Ramos (cell line): ENCODE measurements around the gene IL31RA.
"Not testable (repeated sequence)": the region's sequence is repeated elsewhere in the genome, so short reads cannot be mapped to it uniquely, and the experiment has no call there.

Source experiments
- in situ Hi-C: fragments of 300-500 bp; cut with MboI; formaldehyde crosslinking; loops from one replicate; pipeline ENCODE4 v1.14.3; 2022; ENCODE audit warnings: low sequenced_read_pairs; ENCODE audit not compliant: unreplicated experiment

The IL31RA gene

DNA sequence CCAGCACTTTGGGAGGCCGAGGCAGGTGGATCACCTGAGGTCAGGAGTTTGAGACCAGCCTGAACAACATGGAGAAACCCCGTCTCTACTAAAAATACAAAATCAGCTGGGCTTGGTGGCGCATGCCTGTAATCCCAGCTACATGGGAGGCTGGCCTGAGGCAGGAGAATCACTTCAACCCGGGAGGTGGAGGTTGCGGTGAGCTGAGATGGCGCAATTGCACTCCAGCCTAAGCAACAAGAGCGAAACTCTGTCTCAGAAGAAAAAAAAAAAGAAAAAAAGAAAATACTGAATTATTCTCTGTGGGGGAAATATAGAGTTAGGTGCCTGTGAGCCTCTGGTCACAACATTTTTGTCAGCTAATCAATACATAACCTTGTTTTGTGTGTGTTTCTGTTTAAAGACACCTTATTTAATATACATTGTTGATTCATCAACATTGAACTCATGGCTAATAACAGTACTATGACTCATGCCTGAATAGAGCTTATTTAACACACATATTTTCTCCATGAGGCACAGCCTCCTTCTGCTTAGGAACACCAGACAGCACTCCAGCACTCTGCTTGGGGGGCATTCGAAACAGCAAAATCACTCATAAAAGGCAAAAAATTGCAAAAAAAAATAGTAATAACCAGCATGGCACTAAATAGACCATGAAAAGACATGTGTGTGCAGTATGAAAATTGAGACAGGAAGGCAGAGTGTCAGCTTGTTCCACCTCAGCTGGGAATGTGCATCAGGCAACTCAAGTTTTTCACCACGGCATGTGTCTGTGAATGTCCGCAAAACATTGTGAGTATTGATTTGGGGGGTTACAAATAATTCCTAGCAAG, at the start of gene IL31RA:
IL31RA (plus strand) TSS at position 519 of the 836 bp plus-strand sequence; CDS start at position 733, 214 bp downstream.
- in situ Hi-C loops: no loop called here

DNA sequence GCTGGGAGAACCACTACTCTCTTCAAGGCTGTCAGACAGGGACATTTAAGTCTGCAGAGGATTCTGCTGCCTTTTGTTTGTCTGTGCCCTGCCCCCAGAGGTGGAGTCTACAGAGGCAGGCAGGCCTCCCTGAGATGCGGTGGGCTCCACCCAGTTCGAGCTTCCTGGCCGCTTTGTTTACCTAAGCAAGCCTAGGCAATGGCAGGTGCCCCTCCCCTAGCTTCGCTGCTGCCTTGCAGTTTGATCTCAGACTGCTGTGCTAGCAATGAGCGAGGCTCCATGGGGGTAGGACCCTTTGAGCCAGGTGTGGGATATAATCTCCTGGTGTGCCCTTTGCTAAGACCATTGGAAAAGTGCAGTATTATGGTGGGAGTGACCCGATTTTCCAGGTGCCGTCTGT, 42.3 kb upstream of the IL31RA start:
- in situ Hi-C loops: not testable (repeated sequence)

DNA sequence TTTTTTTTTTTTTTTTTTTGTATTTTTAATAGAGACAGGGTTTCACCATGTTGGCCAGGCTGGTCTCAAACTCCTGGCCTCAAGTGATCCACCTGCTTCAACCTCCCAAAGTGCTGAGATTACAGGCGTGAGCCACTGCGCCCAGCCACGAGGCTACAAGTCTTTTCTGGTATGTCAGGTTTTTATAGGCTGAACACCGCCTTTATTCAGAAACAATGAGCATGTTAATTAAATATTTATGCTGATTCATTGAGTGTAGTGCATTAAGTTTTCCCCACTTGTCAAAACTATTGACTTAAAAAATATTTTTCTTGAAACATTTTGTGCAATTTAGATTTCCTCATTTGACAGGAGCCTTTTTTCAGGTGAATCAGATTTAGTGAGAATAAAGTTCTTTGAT, 35.2 kb upstream of the IL31RA start:
- in situ Hi-C loops: not testable (repeated sequence)

DNA sequence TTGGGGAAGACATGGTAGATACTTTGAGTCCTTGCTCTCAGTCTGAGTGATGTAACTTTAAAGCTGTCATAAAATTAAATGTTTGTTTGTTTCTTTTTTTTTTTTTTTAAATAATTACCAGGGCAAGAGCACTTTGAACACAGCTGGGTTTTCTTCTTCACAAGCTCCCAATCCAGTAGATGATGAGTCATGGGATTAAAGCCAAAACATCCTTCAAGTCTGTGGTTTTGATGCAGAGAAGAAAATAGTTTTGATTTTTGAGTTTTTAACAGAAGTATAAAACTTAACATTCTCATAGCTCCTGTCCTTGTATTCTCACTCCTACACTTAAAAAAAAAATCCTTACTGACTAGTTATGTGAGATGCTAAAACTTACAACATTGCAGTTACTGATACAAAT, 34.8 kb upstream of the IL31RA start:
- in situ Hi-C loops: no loop called here

DNA sequence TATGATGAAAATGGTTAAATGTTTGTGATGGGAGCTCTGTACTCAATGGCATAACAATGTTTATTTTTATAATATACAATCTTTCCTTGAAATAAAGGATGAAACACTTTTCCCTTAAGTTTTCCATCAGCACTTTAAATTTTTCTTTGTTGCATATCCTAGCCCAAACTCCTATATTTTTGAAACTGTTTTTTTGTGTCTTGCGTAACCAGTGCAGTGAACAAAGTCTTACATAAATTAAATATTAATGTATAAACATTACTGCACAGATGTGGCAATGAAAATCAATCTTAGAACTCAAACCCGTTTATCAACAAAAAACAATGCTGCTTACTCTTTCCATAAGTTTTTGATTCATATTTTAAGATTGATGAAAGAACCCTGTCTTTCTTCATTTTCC, 34.1 kb upstream of the IL31RA start:
- in situ Hi-C loops: no loop called here

DNA sequence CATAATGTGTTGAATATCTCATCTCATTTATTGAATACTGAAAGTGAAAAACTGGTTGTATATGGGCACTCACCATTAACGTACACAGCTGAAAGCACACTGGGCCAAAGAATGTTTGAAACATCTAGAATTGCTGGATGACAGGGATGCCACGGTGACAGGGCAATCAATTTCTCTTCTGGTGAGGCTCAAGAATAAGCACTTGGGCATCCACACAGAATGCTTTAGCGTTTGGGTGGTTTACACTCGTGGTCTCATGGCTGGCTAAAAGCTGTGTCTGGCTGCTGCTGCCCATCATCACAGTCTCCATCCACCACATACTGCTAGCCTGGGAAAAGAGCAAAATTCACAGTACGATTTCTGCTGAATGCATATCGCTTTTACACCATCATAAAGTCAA, 30.7 kb upstream of the IL31RA start:
- in situ Hi-C loops: no loop called here

DNA sequence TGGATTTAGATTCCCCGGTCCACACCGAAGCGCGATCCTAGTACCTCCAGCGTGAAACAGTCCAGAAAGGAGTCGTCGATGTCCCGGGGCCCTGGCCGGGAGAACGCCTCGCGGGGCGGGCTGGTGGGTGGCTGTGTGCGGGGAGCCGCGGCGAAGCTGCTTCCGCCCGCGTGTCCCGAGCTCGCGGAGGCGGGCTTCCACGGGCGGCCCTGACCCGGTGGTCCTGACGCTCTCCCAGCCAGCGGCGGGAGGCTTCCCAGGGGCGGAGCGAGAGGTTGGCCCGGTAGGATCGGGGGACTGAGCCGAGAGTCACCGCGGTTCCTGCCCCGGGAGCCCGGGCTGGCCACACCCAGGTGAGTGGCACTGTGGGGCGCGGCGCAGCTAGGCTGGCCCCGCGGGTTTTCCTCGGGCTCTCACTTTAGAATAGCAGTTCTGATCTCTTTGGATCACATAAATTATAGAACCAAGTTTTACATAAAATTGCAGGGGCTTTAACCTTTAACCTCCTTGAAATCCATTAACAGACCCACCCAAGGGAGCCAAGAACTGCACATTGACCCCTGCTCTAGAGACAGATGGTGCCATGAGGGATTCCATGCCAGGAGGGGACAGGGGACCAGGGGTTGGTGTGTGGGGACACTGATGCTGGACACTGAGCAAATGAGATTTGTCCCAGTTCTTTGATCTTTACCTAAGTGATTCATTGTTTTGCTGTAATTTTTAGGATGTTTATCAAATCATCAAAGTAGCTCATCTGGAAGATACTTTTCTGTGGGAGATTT, 29.2 kb upstream of the IL31RA start:
- in situ Hi-C loops: no loop called here

DNA sequence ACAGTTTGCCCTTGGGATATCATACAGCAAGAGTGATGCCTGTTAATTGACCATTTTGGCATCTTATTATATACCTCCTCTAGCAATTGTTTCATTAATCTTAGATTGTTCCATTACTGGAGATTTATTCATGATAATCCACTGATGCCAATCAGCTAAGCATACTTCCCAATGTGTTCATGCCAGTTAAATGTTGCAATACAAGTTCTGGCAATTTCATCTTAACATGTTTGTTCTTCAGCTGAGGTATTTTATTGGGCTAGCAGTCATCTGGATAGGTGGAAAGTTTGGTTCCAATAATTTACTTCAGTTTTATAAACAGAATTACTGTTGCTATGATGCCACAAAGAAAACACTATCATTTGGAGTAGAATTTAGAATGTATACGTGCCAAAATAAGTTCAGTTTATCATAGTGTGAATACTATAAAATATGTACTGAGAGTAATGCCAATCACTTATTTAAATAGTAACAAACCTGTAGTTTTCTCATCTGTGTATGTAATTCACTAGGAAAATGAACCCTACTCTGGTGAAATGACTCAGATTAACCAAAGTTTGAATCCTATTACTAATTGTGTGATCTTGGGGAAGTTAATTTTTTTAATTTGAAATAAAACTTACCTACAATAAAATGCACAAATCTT, 27.9 kb upstream of the IL31RA start:
- in situ Hi-C loops: no loop called here

DNA sequence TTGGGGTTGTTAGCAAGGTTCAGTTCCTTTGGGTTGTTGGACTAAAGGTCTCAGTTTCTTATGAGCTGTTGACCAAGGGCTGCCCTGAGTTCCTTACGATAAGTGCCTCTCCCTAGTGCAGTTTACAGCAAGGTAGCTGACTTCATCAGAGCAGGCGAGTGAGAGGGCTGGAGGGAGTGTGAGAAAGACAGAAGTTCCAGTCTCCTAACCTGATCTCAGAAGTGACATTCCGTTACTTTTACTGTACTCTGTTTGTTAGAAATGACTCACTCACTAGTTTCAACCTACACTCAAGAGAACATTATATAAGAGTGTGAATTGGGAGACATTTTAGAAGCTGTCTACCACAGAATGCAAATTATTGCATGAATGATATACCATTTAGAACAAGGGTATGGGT, 21.2 kb upstream of the IL31RA start:
- in situ Hi-C loops: no loop called here

DNA sequence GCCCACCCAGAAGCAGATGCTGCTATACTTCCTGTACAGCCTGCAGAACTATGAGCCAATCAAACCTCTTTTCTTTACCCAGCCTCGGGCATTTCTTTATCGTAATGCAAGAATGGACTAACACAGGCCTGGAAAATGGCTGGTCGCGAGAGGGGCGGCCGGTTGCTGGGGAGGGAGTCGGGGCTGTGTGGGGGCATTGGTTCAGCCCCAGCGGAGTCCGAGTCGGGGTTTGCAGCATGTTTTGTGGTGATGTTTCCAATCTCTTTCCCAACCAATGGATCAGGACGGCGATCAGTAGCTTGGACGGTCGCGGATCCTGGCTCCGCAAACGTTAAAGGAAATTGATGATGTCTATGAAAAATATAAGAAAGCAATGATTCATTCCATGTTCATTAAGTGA, 18.7 kb upstream of the IL31RA start:
- in situ Hi-C loops: no loop called here

DNA sequence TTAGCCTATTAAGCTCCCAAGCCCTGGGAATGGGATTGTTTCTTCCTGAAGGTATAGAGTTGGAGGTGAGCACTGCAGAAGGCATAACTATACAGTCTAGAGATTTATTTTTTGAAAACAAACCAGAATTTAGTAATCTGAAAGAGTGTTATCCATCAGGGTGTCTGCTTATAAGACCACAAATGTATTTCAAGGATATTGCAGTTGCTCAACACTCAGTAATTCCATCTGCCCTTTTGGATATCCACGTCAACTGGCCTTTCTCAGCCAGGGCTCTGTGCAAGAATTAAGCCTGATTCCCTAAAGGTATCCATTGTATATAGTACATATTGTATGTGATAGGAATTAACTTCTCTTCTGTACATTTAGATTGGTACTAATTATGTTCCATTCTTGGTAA, 15.0 kb upstream of the IL31RA start:
- in situ Hi-C loops: no loop called here

DNA sequence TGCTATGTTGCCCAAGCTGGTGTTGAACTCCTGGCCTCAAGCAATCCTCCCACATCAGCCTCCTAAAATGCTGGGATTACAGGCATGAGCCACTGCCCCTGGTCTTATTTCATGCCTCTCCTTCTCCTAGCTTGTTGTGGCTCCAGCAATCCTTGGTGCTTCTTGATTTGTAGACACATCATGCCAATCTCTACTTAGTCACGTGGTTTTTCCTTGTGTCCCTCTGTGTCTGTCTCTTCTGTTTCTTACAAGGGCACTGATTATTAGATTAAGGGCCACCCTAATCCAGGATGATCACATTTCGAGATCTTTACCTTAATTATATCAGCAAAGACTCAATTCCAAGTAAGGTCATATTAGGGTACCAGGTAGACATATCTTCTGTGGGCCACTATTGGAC, 9.2 kb upstream of the IL31RA start:
- in situ Hi-C loops: no loop called here

DNA sequence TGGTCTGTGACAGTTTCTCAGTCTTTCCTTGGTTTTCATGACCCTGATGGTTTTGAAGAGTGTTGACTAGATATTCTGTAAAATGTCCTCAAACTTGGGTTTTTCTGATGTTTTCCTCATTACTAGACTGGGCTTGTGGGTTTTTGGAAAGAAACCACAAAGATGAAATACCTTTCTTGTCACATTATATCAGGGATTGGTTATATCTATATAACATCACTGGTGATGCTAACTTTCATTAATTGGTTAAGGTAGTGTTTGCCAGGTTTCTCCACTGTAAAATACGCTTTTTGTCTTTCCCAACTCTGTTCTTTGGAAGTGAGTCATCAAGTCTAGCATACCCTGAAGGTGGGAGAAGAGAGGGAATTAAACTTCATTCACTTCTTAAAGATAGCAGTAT, 3.3 kb upstream of the IL31RA start:
- in situ Hi-C loops: no loop called here

DNA sequence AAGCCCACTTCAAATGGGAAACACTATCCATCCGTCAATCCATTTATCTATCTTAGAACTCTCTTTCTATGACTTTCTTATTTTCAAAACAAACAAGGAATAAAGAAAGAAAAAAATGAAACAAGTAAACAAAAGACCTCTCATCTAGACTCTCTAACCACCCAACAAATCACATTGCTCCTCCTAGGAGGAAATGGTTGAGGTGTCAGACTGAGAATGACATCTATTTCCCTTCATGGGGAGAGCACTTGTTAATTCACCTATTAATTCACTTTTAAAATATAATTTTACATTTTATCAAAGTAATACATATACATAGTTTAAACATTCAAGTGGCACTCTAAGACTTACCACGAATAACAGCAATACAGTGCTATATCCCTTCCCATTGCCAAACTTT, 2.4 kb upstream of the IL31RA start:
- in situ Hi-C loops: no loop called here

DNA sequence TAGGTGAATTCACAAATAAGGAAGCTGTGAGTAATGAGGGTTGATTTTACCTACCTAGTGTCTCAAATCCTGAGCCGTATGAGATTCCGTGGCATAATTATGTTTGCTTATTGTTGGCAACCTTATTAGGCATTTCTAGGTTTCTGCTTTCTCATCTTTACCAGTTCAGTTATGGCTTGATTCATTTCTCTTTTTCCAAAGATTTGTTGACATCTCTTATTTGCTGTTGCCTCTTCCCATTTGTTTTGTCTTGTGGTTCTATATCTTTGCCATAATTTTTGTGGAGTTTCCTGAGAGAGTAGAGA, 470 bp downstream of the IL31RA start:
- in situ Hi-C loops: no loop called here

DNA sequence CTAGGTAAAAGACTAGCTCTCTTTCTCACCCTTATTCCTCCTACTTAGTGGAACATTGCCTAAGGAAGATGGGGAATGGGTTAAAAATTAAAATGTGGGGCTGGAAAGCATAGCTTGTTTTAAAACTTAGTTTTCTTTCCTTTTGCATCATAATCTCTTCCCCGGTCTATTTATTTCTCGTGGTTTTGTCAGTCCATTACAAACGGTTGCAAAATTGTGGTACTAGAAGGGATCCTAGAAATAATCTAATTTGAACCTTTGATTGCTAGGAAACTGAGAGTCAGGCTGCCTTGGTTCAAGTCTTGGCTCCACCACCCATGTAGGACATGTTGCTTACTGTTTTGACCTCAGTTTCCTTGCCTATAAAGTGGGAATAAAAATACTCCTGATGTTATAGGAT, 1.3 kb downstream of the IL31RA start:
- in situ Hi-C loops: no loop called here

DNA sequence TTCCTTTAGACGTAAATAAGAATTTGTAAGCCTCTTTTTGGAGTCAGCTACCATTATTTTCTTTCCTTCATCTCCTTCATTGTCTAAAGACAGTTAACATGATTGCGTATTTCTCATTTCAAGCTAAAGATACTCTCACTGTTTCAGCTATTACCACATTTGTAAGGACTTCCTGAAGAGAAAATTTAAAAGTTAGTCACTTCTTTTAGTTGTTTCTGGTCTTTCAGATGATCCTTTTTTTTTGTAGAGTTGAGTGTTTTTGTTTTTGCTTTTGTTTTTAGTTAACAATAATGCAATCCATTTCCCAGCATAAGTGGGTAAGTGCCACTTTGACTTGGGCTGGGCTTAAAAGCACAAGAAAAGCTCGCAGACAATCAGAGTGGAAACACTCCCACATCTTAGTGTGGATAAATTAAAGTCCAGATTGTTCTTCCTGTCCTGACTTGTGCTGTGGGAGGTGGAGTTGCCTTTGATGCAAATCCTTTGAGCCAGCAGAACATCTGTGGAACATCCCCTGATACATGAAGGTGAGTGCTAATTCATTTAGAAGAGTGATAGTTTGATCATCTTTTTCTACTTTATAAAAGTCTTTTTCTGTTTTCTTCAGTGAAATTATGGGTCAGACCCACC, 2.0 kb downstream of the IL31RA start:
- in situ Hi-C loops: no loop called here

DNA sequence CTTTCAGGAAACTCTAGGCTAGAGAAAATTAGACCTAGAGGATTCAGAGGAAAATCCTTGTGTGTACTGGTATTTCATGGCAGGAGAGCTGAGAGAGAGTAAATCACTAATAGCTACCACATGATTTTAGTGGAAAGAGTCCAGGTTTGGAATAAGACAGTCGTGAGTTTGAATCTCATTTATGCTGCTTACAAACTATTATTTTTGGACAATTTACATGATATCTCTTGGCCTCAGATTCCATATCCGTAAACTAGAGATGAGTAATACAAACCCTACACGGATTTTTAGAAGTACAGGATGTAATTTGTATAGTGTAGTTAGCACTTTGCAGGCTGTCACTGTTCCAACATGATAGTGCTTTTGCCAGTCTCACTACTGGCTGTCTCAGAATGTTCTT, 2.7 kb downstream of the IL31RA start:
- in situ Hi-C loops: no loop called here

DNA sequence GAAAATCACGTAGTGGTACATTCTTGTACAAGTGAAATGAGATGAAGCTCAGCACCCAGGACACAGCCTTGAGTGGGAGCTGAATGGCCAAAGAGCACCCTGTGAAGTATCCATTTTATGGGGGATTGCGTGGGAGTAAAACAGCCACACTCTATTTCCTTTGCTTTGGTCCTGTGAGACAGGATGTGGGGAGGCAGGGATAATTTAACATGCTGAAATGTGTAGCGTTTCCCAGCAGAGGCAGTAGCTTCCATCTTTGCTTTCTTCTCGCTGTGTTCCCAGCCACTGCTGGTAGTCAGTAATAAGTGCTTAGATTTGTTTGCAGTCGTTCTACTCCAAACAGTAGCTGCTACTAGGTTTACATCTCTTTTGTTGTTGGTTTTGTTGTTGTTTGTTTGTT, 4.4 kb downstream of the IL31RA start:
- in situ Hi-C loops: no loop called here

DNA sequence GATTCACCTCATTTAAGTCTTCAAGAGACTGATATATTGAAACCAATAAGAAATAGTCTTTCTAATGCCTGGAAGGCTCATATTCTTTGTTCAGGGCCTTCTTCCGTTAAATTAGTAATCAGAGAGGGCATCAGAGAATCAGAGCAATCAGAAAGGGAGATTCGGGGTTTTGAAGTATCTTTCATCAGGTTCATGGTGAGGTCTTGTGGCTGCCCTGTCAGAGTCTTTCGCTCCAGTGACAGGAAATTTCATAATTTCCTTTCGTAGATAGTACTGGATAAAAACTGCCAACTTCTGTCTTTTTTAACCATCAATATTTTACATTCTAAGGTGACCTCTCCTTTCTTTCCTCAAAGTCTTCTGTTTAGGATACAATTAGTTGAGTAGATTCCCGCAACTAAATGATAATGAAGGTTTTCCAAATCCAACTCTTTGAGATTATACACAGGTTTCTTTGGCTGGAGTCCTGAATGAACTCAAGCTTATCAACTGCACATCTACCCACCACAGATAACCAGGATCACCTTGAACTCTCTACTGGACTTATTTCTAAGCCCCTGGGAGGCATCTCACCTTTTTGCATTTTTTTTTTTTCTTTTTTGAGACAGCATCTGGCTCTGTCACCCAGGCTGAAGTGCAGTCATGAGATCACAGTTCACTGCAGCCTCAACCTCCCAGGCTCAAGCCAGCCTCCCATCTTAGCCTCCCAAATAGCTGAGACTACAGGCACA, 5.5 kb downstream of the IL31RA start:
- in situ Hi-C loops: no loop called here
